Measurements from ENCODE around the gene SMIM22. TPM values are rescaled to one million over a fixed set of nuclear protein-coding genes. Genes with fewer than 3 reads are reported as not detected.

SMIM22 gene
- total RNA-seq, 2 donors from 2014 or later = 361 to 457 TPM

DNA sequence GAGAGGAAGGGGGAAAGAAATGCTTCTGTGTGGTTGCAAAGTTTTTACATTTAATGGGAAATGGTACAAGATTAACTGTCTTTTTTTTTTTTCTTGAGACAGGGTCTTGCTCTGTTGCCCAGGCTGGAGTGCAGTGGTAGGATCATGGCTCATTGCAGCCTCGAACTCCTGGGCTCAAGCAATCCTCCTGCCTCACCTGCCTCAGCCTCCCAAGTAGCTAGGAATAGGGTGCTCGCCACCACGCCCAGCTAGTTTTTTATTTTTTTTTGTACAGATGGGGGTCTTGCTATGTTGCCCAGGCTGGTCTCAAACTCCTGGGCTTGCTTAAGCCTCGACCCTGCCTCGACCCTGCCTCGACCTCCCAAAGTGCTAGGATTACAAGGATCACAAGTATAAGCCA, 11.1 kb downstream of the SMIM22 start:
- Histone ChIP-seq H3K4me1 (peaks cover 8% of the 10 kb centered on the region), H3K9ac (ENCODE audit: low read depth in 2 of 2, low read length in 2 of 2) (no peak overlapping the region), H3K9me3 (no peaks in the 10 kb centered on the region), H3K27me3 (no peaks in the 10 kb centered on the region), H3K4me3 (no peak overlapping the region), H3K36me3 (peaks cover 4% of the 10 kb centered on the region), H3K27ac (no peak overlapping the region)
- intact Hi-C loops (cut with DNase I) = no loop called here
- DNase-seq = no peak
- TF ChIP-seq, protein P1, sequence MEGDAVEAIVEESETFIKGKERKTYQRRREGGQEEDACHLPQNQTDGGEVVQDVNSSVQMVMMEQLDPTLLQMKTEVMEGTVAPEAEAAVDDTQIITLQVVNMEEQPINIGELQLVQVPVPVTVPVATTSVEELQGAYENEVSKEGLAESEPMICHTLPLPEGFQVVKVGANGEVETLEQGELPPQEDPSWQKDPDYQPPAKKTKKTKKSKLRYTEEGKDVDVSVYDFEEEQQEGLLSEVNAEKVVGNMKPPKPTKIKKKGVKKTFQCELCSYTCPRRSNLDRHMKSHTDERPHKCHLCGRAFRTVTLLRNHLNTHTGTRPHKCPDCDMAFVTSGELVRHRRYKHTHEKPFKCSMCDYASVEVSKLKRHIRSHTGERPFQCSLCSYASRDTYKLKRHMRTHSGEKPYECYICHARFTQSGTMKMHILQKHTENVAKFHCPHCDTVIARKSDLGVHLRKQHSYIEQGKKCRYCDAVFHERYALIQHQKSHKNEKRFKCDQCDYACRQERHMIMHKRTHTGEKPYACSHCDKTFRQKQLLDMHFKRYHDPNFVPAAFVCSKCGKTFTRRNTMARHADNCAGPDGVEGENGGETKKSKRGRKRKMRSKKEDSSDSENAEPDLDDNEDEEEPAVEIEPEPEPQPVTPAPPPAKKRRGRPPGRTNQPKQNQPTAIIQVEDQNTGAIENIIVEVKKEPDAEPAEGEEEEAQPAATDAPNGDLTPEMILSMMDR (IDR thresholded peaks at IDR 0.05) = no peak

DNA sequence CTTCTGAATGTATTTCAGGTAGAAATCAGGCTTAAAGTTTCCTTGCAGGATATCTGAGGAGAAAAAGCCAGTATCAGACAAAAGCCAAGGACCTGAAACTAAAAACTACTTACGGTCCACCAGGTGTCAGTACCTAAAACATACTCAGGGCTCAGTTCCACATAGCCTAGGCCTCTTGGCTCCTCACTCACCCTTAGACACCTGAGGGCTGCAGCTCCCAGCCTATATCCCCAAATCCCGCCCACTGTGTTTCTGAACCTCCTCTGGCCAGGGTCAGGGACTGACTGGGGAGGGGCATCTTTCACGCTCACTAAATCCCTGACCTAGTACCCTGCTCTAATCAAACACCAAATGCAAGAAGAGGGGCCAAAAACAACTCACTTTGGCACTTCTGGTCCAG, 16.1 kb downstream of the SMIM22 start:
- H3K4me1 ChIP-seq = no peaks in the 10 kb centered on the region
- no peak for DNase-seq
- H3K27me3 ChIP-seq = no peaks in the 10 kb centered on the region
- intact Hi-C loops (cut with DNase I) = no loop called here
- no peak overlapping the region for H3K27ac ChIP-seq
- TF ChIP-seq, protein P1 (IDR thresholded peaks at IDR 0.05) = no peak
- no peak overlapping the region for H3K4me3 ChIP-seq
- H3K9me3 ChIP-seq = no peaks in the 10 kb centered on the region
- H3K36me3 ChIP-seq = peaks cover 4% of the 10 kb centered on the region
- no peak overlapping the region for H3K9ac ChIP-seq (ENCODE audit: low read depth in 2 of 2, low read length in 2 of 2)

DNA sequence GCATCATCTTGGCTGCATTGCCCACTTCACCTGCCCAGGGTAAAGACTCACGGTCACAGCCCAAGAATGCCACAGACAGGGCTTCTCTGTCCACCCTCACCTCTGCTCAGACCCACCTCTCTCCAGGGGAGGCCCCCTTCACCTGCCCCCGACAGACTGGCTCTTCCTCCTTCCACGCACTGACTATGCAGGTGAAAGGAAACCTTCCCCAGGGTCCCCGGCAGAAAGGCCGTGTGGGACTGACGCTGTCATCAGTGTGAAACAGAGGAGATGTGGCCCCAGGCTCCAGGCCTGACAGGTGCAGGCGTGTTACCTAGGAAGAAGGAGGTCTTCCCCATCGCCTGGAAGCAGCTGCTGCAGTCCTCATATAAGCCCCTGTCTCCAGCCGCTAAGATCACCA, 16.6 kb downstream of the SMIM22 start:
- intact Hi-C loops (cut with DNase I) = no loop called here
- Histone ChIP-seq H3K27ac (no peak overlapping the region), H3K4me1 (no peaks in the 10 kb centered on the region), H3K27me3 (no peaks in the 10 kb centered on the region), H3K36me3 (peaks cover 4% of the 10 kb centered on the region), H3K9ac (ENCODE audit: low read depth in 2 of 2, low read length in 2 of 2) (no peak overlapping the region), H3K9me3 (no peaks in the 10 kb centered on the region), H3K4me3 (no peak overlapping the region)
- no peak for DNase-seq
- TF ChIP-seq, protein P1 (IDR thresholded peaks at IDR 0.05) = no peak

DNA sequence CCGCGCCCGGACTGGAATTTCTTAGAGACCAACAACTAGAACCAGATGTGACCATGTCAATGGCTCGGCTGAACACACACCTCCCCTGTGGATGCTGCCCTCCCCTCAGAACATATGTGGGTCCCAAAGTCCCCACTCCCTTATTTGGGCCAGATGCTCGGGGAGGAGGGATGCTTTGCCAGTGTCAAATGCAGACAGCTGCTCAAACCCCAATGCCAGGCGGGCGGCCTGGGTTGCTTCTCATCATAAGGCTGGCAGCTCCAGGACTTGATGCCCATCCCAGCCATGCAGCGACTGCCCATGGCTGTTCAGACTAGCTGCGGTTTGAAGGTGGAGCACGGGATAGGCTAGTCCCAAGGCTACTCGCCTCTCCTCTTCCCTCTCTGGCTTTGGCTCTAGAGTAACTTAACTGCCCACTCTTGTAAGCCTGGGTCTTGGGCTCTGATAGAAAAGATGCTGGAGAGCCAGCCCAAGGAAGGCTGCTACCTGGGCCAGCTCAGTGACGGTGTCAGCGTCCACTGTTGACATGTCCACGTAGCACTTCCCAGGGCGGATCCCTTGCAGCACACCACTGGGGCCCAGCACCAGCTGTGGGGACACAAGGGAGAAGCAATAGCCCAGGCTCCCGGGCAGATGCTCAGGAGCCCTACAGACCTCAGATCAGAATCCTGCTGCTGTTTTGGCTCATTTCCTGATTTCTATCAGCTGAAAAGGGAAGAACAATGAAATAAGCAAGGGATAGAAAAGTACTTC, 18.3 kb downstream of the SMIM22 start:
- TF ChIP-seq, protein P1 (IDR thresholded peaks at IDR 0.05) = no peak
- DNase-seq = no peak
- no peak overlapping the region for H3K4me3 ChIP-seq
- intact Hi-C loops (cut with DNase I) = no loop called here
- no peaks in the 10 kb centered on the region for H3K4me1 ChIP-seq
- H3K36me3 ChIP-seq = peaks cover 3% of the 10 kb centered on the region
- no peaks in the 10 kb centered on the region for H3K9me3 ChIP-seq
- no peak overlapping the region for H3K27ac ChIP-seq
- H3K27me3 ChIP-seq = no peaks in the 10 kb centered on the region
- H3K9ac ChIP-seq (ENCODE audit: low read depth in 2 of 2, low read length in 2 of 2) = no peak overlapping the region

DNA sequence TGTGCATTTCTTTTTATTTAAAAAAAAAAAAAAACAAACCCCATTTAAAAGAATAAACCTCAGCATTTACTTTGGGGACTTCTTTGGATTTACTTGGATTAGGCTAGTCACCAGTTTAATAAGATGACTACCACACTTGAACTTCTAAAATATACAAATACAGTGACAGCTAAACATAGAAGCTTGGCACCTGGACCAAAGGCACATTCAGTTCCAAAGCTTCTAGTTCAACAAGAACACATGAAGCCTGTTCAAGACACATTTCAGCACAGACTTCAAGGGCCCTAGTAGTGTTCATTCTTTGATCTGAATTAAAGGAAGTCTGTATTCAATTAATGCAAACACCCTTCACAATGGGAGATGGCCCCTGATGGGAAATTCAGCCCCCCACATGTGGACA, 18.9 kb downstream of the SMIM22 start:
- no peak for DNase-seq
- TF ChIP-seq, protein P1 (IDR thresholded peaks at IDR 0.05) = no peak
- no peaks in the 10 kb centered on the region for H3K27me3 ChIP-seq
- H3K4me3 ChIP-seq = no peak overlapping the region
- no peak overlapping the region for H3K27ac ChIP-seq
- H3K4me1 ChIP-seq = no peaks in the 10 kb centered on the region
- no peaks in the 10 kb centered on the region for H3K9me3 ChIP-seq
- peaks cover 3% of the 10 kb centered on the region for H3K36me3 ChIP-seq
- no peak overlapping the region for H3K9ac ChIP-seq (ENCODE audit: low read depth in 2 of 2, low read length in 2 of 2)
- intact Hi-C loops (cut with DNase I) = no loop called here
